K562 (cell line): Measurements from ENCODE around the gene CRPPA. TPM values are rescaled to one million over a fixed set of nuclear protein-coding genes. Genes with fewer than 3 reads are reported as not detected.

Experiments
- CREB1 ChIP-seq, 2 experiments: sonication (generic) in 1 of 2; formaldehyde crosslinking in 1 of 2; IDR thresholded peaks; 2 replicates each; pipeline versions ENCODE4 v1.6.1 to v1.8.0; 2012 to 2022; ENCODE audit warnings: inconsistent platforms in 1 of 2, mild to moderate bottlenecking in 1 of 2, missing genetic modification reagents in 1 of 2, moderate library complexity in 1 of 2
- CSDE1 ChIP-seq, 2 experiments: fragments of 450-650 bp; IDR thresholded peaks; 2 replicates each; pipeline ENCODE4 v1.6.1; 2016; ENCODE audit warnings: mild to moderate bottlenecking in 1 of 2
- EZH2 ChIP-seq: IDR thresholded peaks from 2 replicates; pipeline ENCODE4 v1.6.1; 2012; ENCODE audit warnings: low read depth, mild to moderate bottlenecking, inconsistent platforms, low read length, borderline replicate concordance
- GTF2F1 ChIP-seq: IDR thresholded peaks from 2 replicates; pipeline ENCODE4 v1.6.1; 2011; ENCODE audit warnings: low read depth, low read length, improper control_type of control experiment
- MCM5 ChIP-seq: fragments of 450-650 bp; IDR thresholded peaks from 2 replicates; pipeline ENCODE4 v1.6.1; 2016; ENCODE audit warnings: low read depth
- MECOM ChIP-seq: fragments of 250-450 bp; sonication (Bioruptor Pico); IDR thresholded peaks from 2 replicates; pipeline ENCODE4 v1.8.0; 2022; ENCODE audit warnings: inconsistent platforms
- PHF20 ChIP-seq: fragments of 450-650 bp; IDR thresholded peaks from 2 replicates; pipeline ENCODE4 v1.6.1; 2018; ENCODE audit not compliant: partially characterized antibody
- RBM14 ChIP-seq: fragments of 200-400 bp; formaldehyde crosslinking; IDR thresholded peaks from 2 replicates; pipeline ENCODE4 v1.6.1; 2018; ENCODE audit warnings: low read depth, mild to moderate bottlenecking, low read length, moderate library complexity, borderline replicate concordance; ENCODE audit not compliant: insufficient read depth
- RFX1 ChIP-seq: fragments of 450-650 bp; IDR thresholded peaks from 2 replicates; pipeline ENCODE4 v1.6.1; 2016; ENCODE audit warnings: mild to moderate bottlenecking, moderate library complexity
- SREBF2 ChIP-seq: sonication (generic); formaldehyde crosslinking; IDR thresholded peaks from 2 replicates; pipeline ENCODE4 v1.4.0; 2020; ENCODE audit warnings: mild to moderate bottlenecking, missing genetic modification reagents
- TFAM ChIP-seq: fragments of 250-450 bp; sonication (Bioruptor Pico); conservative IDR thresholded peaks from 2 replicates; pipeline ENCODE4 v1.5.0; 2021; ENCODE audit warnings: mild to moderate bottlenecking, moderate library complexity
- ZNF253 ChIP-seq: fragments of 250-450 bp; sonication (Bioruptor Pico); conservative IDR thresholded peaks from 2 replicates; pipeline ENCODE4 v1.6.1; 2021; ENCODE audit warnings: mild to moderate bottlenecking
- ZNF3 ChIP-seq: fragments of 250-450 bp; sonication (Bioruptor Pico); IDR thresholded peaks from 2 replicates; pipeline ENCODE4 v1.5.0; 2021; ENCODE audit warnings: mild to moderate bottlenecking, moderate library complexity
- ZNF695 ChIP-seq: fragments of 450-650 bp; formaldehyde crosslinking; IDR thresholded peaks from 2 replicates; pipeline ENCODE4 v1.4.0; 2020; ENCODE audit warnings: mild to moderate bottlenecking, moderate library complexity
- ZNF696 ChIP-seq: fragments of 250-450 bp; sonication (Bioruptor Pico); conservative IDR thresholded peaks from 2 replicates; pipeline ENCODE4 v1.4.0; 2020; ENCODE audit warnings: mild to moderate bottlenecking, moderate library complexity
- polyA plus RNA-seq, 8 experiments: library from polyadenylated mRNA; depleted of rRNA in 4 of 8; stranded (reverse) in 5 of 8; unstranded in 3 of 8; fragments of >200 nt; fragmentation: Nextera tagmentation in 2 of 8; fragmentation: Illumina TruSeq in 1 of 8; extraction: Ambion mirVana in 2 of 8; extraction: Trizol in 1 of 8; gene quantifications; 2 replicates each; pipeline versions ENCODE4 v1.2.1 to v1.2.3, GENCODE V29; 2011 to 2014; ENCODE audit warnings: inconsistent platforms in 1 of 8, missing spikeins in 1 of 8
- total RNA-seq, 7 experiments: library from RNA; depleted of rRNA in 6 of 7; stranded (reverse); fragments of >200 nt in 6 of 7; fragmentation: Illumina TruSeq in 2 of 7; extraction: Trizol in 2 of 7; gene quantifications; 2 replicates each; pipeline versions ENCODE4 v1.2.1 to v1.2.3, GENCODE V29; 2011 to 2021; ENCODE audit warnings: low replicate concordance in 1 of 7
- TF ChIP-seq, protein P1 (sequence below), 3 experiments: IDR thresholded peaks in 2 of 3; conservative IDR thresholded peaks in 1 of 3; 2 replicates each; pipeline ENCODE4 v1.5.1; 2011 to 2012; ENCODE audit warnings: low read length in 3 of 3, mild to moderate bottlenecking in 3 of 3, control low read depth in 2 of 3, improper control_type of control experiment in 1 of 3, inconsistent platforms in 1 of 3, low read depth in 1 of 3, mixed read lengths in 1 of 3, moderate library complexity in 1 of 3; ENCODE audit not compliant: insufficient read depth in 2 of 3
- TF ChIP-seq, protein P2 (sequence below): sonication (generic); formaldehyde crosslinking; IDR thresholded peaks from 2 replicates; pipeline ENCODE4 v1.8.0; 2022; ENCODE audit warnings: mild to moderate bottlenecking, missing genetic modification reagents
- TF ChIP-seq, protein P3 (sequence below): sonication (generic); formaldehyde crosslinking; IDR thresholded peaks from 2 replicates; pipeline ENCODE4 v1.4.0; 2020; ENCODE audit warnings: mild to moderate bottlenecking, missing genetic modification reagents
- TF ChIP-seq, protein P4 (sequence below): IDR thresholded peaks from 3 replicates; pipeline ENCODE4 v1.6.1; 2011; ENCODE audit warnings: borderline replicate concordance, mild to moderate bottlenecking; ENCODE audit not compliant: insufficient read length, insufficient read depth
- TF ChIP-seq, protein P5 (sequence below): fragments of 450-650 bp; IDR thresholded peaks from 2 replicates; pipeline ENCODE4 v1.6.1; 2016; ENCODE audit warnings: missing biosample characterization, missing genetic modification characterization

The CRPPA gene
- total and polyA plus RNA-seq, 9 of the 15 experiments (the other 6 are each of a cell fraction or from before 2014, with no cell fraction given): 3.9 to 14.4 (median 7.8) TPM

DNA sequence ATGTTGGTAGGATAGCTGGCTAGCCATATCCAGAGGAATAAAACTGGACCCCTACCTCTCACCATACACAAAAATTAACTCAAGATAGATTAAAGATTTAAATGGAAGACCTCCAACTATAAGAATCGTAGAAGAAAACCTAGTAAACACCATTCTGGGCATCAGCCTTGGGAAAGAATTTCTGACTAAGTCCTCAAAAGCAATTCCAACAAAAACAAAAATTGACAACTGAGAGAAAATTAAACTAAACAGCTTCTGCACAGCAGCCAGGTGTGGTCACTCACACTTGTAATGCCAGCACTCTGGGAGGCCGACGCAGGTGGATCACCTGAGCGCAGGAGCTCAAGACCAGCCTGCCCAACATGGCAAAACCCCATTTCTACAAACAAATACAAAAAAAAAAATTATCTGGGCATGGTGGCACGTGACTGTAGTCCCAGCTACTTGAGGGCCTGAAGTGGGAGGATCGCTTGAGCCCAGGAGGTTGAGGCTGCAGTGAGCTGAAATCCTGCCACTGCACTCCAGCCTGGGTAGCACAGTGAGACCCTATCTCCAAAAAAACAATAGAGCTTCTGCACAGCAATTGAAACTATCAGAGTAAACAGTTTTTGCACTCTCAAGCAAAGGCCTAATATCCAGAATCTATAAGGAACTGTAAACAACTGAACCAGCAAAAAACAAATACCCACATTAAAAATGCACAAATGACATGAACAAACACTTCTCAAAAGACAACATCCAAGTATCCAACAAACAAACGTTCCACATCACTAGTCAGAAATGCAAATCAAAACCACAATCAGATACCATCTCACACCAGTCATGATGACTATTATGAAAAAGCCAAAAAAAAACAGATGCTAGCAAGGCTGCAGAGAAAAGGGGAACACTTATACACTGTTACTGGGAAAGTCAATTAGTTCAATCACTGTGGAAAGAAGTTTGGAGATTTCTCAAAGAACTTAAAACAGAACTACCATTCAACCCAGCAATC is 4.8 kb downstream of the CRPPA start (continued):
- TF ChIP-seq, protein P1, sequence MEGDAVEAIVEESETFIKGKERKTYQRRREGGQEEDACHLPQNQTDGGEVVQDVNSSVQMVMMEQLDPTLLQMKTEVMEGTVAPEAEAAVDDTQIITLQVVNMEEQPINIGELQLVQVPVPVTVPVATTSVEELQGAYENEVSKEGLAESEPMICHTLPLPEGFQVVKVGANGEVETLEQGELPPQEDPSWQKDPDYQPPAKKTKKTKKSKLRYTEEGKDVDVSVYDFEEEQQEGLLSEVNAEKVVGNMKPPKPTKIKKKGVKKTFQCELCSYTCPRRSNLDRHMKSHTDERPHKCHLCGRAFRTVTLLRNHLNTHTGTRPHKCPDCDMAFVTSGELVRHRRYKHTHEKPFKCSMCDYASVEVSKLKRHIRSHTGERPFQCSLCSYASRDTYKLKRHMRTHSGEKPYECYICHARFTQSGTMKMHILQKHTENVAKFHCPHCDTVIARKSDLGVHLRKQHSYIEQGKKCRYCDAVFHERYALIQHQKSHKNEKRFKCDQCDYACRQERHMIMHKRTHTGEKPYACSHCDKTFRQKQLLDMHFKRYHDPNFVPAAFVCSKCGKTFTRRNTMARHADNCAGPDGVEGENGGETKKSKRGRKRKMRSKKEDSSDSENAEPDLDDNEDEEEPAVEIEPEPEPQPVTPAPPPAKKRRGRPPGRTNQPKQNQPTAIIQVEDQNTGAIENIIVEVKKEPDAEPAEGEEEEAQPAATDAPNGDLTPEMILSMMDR (IDR thresholded peaks at IDR 0.05 in 2 of 3, conservative IDR thresholded peaks at IDR 0.05 in 1 of 3; ENCODE audit: insufficient read depth in 2 of 3, low read depth in 1 of 3, low read length in 3 of 3): no peak
- TF ChIP-seq CSDE1 (IDR thresholded peaks at IDR 0.05) (no peak), TFAM (CRISPR knock-in tag) (no peak), ZNF3 (CRISPR knock-in tag) (no peak), EZH2 (no peak), MCM5 (no peak), RFX1 (no peak), ZNF695 (CRISPR knock-in tag) (no peak), CREB1 (IDR thresholded peaks at IDR 0.05) (no peak), CREB1 (CRISPR knock-in tag; IDR thresholded peaks at IDR 0.05) (no peak), RBM14 (no peak), SREBF2 (CRISPR knock-in tag) (no peak), ZNF696 (no peak), MECOM (CRISPR knock-in tag) (no peak), GTF2F1 (no peak), PHF20 (no peak), ZNF253 (CRISPR knock-in tag) (no peak)
- TF ChIP-seq, protein P2, sequence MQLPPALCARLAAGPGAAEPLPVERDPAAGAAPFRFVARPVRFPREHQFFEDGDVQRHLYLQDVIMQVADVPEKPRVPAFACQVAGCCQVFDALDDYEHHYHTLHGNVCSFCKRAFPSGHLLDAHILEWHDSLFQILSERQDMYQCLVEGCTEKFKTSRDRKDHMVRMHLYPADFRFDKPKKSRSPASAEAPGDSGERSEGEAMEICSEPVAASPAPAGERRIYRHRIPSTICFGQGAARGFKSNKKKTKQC (CRISPR knock-in tag): no peak
- TF ChIP-seq, protein P3, sequence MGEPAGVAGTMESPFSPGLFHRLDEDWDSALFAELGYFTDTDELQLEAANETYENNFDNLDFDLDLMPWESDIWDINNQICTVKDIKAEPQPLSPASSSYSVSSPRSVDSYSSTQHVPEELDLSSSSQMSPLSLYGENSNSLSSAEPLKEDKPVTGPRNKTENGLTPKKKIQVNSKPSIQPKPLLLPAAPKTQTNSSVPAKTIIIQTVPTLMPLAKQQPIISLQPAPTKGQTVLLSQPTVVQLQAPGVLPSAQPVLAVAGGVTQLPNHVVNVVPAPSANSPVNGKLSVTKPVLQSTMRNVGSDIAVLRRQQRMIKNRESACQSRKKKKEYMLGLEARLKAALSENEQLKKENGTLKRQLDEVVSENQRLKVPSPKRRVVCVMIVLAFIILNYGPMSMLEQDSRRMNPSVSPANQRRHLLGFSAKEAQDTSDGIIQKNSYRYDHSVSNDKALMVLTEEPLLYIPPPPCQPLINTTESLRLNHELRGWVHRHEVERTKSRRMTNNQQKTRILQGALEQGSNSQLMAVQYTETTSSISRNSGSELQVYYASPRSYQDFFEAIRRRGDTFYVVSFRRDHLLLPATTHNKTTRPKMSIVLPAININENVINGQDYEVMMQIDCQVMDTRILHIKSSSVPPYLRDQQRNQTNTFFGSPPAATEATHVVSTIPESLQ: no peak
- TF ChIP-seq, protein P4, sequence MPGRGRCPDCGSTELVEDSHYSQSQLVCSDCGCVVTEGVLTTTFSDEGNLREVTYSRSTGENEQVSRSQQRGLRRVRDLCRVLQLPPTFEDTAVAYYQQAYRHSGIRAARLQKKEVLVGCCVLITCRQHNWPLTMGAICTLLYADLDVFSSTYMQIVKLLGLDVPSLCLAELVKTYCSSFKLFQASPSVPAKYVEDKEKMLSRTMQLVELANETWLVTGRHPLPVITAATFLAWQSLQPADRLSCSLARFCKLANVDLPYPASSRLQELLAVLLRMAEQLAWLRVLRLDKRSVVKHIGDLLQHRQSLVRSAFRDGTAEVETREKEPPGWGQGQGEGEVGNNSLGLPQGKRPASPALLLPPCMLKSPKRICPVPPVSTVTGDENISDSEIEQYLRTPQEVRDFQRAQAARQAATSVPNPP: no peak
- TF ChIP-seq, protein P5, sequence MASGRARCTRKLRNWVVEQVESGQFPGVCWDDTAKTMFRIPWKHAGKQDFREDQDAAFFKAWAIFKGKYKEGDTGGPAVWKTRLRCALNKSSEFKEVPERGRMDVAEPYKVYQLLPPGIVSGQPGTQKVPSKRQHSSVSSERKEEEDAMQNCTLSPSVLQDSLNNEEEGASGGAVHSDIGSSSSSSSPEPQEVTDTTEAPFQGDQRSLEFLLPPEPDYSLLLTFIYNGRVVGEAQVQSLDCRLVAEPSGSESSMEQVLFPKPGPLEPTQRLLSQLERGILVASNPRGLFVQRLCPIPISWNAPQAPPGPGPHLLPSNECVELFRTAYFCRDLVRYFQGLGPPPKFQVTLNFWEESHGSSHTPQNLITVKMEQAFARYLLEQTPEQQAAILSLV (tag): no peak
